Measurements from ENCODE around the gene PIGP. TPM values are rescaled to one million over a fixed set of nuclear protein-coding genes. Genes with fewer than 3 reads are reported as not detected.

PIGP gene
- total and polyA plus RNA-seq, 2 of the 13 experiments (the other 11 are each of a cell fraction or from before 2014, with no cell fraction given): 14.8 to 33.4 TPM

GRCh38 chr21:37073417-37074196, 736 bp upstream of the PIGP start (continued):
- TF ChIP-seq, protein P1, sequence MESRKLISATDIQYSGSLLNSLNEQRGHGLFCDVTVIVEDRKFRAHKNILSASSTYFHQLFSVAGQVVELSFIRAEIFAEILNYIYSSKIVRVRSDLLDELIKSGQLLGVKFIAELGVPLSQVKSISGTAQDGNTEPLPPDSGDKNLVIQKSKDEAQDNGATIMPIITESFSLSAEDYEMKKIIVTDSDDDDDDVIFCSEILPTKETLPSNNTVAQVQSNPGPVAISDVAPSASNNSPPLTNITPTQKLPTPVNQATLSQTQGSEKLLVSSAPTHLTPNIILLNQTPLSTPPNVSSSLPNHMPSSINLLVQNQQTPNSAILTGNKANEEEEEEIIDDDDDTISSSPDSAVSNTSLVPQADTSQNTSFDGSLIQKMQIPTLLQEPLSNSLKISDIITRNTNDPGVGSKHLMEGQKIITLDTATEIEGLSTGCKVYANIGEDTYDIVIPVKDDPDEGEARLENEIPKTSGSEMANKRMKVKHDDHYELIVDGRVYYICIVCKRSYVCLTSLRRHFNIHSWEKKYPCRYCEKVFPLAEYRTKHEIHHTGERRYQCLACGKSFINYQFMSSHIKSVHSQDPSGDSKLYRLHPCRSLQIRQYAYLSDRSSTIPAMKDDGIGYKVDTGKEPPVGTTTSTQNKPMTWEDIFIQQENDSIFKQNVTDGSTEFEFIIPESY (CRISPR knock-in tag; IDR thresholded peaks at IDR 0.05): no peak
- no peak for TF ChIP-seq ZNF782 (CRISPR knock-in tag; IDR thresholded peaks at IDR 0.05; ENCODE audit: borderline replicate concordance)
- TF ChIP-seq SOX13 (IDR thresholded peaks at IDR 0.05): no peak
- peak in 1 of 2 experiments; percentile 5; a peak in 1 of 4 replicates for TF ChIP-seq SOX13 (CRISPR knock-in tag; conservative IDR thresholded peaks at IDR 0.05 in 1 of 2, IDR thresholded peaks at IDR 0.05 in 1 of 2)
- TF ChIP-seq, protein P2, sequence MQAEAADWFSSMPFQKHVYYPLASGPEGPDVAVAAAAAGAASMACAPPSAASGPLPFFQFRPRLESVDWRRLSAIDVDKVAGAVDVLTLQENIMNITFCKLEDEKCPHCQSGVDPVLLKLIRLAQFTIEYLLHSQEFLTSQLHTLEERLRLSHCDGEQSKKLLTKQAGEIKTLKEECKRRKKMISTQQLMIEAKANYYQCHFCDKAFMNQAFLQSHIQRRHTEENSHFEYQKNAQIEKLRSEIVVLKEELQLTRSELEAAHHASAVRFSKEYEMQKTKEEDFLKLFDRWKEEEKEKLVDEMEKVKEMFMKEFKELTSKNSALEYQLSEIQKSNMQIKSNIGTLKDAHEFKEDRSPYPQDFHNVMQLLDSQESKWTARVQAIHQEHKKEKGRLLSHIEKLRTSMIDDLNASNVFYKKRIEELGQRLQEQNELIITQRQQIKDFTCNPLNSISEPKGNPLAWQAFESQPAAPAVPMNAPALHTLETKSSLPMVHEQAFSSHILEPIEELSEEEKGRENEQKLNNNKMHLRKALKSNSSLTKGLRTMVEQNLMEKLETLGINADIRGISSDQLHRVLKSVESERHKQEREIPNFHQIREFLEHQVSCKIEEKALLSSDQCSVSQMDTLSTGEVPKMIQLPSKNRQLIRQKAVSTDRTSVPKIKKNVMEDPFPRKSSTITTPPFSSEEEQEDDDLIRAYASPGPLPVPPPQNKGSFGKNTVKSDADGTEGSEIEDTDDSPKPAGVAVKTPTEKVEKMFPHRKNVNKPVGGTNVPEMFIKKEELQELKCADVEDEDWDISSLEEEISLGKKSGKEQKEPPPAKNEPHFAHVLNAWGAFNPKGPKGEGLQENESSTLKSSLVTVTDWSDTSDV (CRISPR knock-in tag; IDR thresholded peaks at IDR 0.05): no peak
- TF ChIP-seq FOXJ3 (CRISPR knock-in tag; IDR thresholded peaks at IDR 0.05; ENCODE audit: borderline replicate concordance): no peak
- TF ChIP-seq ZFP82 (CRISPR knock-in tag; IDR thresholded peaks at IDR 0.05; ENCODE audit: borderline replicate concordance): no peak
- 0 out of 2 replicates have a peak, but pooled peaks have one; percentile 7 for TF ChIP-seq PRDM10 (CRISPR knock-in tag; IDR thresholded peaks at IDR 0.05; ENCODE audit: low read depth)
- TF ChIP-seq DMTF1 (CRISPR knock-in tag; IDR thresholded peaks at IDR 0.05): no peak; the same call in 1 of the 2 replicates
- TF ChIP-seq, protein P3, sequence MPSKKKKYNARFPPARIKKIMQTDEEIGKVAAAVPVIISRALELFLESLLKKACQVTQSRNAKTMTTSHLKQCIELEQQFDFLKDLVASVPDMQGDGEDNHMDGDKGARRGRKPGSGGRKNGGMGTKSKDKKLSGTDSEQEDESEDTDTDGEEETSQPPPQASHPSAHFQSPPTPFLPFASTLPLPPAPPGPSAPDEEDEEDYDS (CRISPR knock-in tag; IDR thresholded peaks at IDR 0.05): no peak
- TF ChIP-seq, protein P4, sequence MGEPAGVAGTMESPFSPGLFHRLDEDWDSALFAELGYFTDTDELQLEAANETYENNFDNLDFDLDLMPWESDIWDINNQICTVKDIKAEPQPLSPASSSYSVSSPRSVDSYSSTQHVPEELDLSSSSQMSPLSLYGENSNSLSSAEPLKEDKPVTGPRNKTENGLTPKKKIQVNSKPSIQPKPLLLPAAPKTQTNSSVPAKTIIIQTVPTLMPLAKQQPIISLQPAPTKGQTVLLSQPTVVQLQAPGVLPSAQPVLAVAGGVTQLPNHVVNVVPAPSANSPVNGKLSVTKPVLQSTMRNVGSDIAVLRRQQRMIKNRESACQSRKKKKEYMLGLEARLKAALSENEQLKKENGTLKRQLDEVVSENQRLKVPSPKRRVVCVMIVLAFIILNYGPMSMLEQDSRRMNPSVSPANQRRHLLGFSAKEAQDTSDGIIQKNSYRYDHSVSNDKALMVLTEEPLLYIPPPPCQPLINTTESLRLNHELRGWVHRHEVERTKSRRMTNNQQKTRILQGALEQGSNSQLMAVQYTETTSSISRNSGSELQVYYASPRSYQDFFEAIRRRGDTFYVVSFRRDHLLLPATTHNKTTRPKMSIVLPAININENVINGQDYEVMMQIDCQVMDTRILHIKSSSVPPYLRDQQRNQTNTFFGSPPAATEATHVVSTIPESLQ (CRISPR knock-in tag; conservative IDR thresholded peaks at IDR 0.05): no peak
- no peak for TF ChIP-seq ZFP90 (CRISPR knock-in tag; IDR thresholded peaks at IDR 0.05; ENCODE audit: borderline replicate concordance)
- no peak for TF ChIP-seq SALL2 (CRISPR knock-in tag; IDR thresholded peaks at IDR 0.05)
